ENCODE data around the gene RELB. TPM values are rescaled to one million over a fixed set of nuclear protein-coding genes. Genes with fewer than 3 reads are reported as not detected.

The RELB gene
- total and polyA plus RNA-seq, 10 of the 15 experiments (the other 5 are each of a cell fraction or from before 2014, with no cell fraction given), result 0.66 to 43.8 (median 12.8) TPM

DNA sequence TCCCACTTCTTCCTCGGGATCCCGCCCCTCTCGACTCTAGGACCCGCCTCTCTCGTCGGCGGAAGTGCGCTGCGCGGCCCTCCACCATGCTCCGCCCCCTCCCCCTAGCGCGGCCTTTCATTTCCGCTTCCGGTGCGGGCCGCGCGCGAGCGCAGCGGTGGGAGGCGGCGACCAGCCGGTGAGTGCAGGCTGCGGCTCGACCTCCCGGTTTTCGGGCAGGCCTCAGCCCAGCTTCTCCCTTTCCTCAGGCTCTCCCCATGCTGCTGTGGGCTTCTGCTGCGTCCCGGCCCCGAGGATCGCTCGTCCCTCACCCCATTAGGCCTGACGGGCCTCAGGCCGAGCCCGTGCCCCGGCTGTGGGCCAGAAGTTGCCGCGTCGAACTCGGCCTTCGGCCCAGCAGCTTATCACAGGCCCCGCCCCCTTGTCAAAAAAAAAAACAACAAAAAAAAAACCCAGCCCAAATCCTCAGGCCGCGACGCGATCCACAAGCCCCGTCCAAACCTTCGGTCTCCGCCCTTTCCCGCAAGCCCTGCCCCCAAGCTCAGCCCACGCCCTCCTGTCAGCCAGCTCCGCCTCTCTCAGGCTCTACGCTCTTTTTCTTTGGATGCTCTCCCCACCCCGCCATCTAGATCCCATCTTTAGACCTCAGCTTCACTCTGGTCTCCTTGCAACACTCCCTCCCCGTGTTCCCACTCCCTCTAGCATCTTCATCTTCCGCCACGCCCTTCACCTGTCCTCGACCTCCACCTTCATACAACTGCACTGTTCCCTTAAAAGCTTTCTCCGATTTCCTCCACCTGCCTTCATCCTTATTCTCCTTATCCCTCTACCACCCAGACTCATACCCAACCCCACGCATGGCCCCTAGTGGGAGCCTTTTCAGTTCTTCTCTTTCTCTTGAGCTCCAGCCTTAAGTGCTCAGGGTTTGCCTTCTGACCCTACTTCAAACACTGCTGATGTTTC lies 37.9 kb downstream of the RELB start, which contains the start of gene CLASRP (continued):
- TF ChIP-seq RB1 (IDR thresholded peaks at IDR 0.05; ENCODE audit: borderline replicate concordance) (peak; percentile 68; the same call in 1 of the 2 replicates), BHLHE40 (IDR thresholded peaks at IDR 0.05; ENCODE audit: borderline replicate concordance in 1 of 2, low read depth in 2 of 2, low read length in 1 of 2) (peak in 1 of 2 experiments; percentile 66; a peak in 1 of 4 replicates), NFYB (IDR thresholded peaks at IDR 0.05; ENCODE audit: insufficient read depth, low read depth, low read length) (no peak), SIN3A (IDR thresholded peaks at IDR 0.05; ENCODE audit: low read depth, low read length) (peak; percentile 72; the same call in 1 of the 2 replicates), MTA3 (IDR thresholded peaks at IDR 0.05; ENCODE audit: borderline replicate concordance, low read length) (no peak), ASH2L (IDR thresholded peaks at IDR 0.05; ENCODE audit: borderline replicate concordance, low read depth) (no peak), BMI1 (IDR thresholded peaks at IDR 0.05; ENCODE audit: borderline replicate concordance) (no peak), SUZ12 (IDR thresholded peaks at IDR 0.05; ENCODE audit: unreplicated experiment) (no peak), CHD4 (IDR thresholded peaks at IDR 0.05) (no peak), CBX5 (IDR thresholded peaks at IDR 0.05; ENCODE audit: low read depth) (no peak), POLR2AphosphoS5 (IDR thresholded peaks at IDR 0.05; ENCODE audit: low read length) (peak; percentile 94), CBX3 (IDR thresholded peaks at IDR 0.05; ENCODE audit: borderline replicate concordance, low read depth) (no peak), SMAD1 (IDR thresholded peaks at IDR 0.05; ENCODE audit: low read depth, partially characterized antibody) (no peak), POLR2AphosphoS2 (IDR thresholded peaks at IDR 0.05; ENCODE audit: low read depth, low read length) (peak; percentile 92), MYC (IDR thresholded peaks at IDR 0.05; ENCODE audit: insufficient read depth, insufficient read length, insufficient replicate concordance, low read length, severe bottlenecking) (no peak), PAX5 (IDR thresholded peaks at IDR 0.05; ENCODE audit: borderline replicate concordance, low read depth, low read length) (no peak), ESRRA (IDR thresholded peaks at IDR 0.05; ENCODE audit: low read length) (no peak), BRCA1 (IDR thresholded peaks at IDR 0.05; ENCODE audit: low read depth, low read length) (no peak)
- TF ChIP-seq, protein P1, sequence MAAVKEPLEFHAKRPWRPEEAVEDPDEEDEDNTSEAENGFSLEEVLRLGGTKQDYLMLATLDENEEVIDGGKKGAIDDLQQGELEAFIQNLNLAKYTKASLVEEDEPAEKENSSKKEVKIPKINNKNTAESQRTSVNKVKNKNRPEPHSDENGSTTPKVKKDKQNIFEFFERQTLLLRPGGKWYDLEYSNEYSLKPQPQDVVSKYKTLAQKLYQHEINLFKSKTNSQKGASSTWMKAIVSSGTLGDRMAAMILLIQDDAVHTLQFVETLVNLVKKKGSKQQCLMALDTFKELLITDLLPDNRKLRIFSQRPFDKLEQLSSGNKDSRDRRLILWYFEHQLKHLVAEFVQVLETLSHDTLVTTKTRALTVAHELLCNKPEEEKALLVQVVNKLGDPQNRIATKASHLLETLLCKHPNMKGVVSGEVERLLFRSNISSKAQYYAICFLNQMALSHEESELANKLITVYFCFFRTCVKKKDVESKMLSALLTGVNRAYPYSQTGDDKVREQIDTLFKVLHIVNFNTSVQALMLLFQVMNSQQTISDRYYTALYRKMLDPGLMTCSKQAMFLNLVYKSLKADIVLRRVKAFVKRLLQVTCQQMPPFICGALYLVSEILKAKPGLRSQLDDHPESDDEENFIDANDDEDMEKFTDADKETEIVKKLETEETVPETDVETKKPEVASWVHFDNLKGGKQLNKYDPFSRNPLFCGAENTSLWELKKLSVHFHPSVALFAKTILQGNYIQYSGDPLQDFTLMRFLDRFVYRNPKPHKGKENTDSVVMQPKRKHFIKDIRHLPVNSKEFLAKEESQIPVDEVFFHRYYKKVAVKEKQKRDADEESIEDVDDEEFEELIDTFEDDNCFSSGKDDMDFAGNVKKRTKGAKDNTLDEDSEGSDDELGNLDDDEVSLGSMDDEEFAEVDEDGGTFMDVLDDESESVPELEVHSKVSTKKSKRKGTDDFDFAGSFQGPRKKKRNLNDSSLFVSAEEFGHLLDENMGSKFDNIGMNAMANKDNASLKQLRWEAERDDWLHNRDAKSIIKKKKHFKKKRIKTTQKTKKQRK (IDR thresholded peaks at IDR 0.05; ENCODE audit: low read depth, low read length), result no peak
- TF ChIP-seq, protein P2, sequence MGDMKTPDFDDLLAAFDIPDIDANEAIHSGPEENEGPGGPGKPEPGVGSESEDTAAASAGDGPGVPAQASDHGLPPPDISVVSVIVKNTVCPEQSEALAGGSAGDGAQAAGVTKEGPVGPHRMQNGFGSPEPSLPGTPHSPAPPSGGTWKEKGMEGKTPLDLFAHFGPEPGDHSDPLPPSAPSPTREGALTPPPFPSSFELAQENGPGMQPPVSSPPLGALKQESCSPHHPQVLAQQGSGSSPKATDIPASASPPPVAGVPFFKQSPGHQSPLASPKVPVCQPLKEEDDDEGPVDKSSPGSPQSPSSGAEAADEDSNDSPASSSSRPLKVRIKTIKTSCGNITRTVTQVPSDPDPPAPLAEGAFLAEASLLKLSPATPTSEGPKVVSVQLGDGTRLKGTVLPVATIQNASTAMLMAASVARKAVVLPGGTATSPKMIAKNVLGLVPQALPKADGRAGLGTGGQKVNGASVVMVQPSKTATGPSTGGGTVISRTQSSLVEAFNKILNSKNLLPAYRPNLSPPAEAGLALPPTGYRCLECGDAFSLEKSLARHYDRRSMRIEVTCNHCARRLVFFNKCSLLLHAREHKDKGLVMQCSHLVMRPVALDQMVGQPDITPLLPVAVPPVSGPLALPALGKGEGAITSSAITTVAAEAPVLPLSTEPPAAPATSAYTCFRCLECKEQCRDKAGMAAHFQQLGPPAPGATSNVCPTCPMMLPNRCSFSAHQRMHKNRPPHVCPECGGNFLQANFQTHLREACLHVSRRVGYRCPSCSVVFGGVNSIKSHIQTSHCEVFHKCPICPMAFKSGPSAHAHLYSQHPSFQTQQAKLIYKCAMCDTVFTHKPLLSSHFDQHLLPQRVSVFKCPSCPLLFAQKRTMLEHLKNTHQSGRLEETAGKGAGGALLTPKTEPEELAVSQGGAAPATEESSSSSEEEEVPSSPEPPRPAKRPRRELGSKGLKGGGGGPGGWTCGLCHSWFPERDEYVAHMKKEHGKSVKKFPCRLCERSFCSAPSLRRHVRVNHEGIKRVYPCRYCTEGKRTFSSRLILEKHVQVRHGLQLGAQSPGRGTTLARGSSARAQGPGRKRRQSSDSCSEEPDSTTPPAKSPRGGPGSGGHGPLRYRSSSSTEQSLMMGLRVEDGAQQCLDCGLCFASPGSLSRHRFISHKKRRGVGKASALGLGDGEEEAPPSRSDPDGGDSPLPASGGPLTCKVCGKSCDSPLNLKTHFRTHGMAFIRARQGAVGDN (IDR thresholded peaks at IDR 0.05), result no peak
